GM19099 (cell line): ENCODE results near the gene CEP126.

Source experiments
- POLR2A ChIP-seq: IDR thresholded peaks from 3 replicates; pipeline ENCODE4 v1.6.1; 2011; ENCODE audit warnings: low read depth; ENCODE audit not compliant: insufficient read length; ENCODE audit errors: extremely low read depth

Gene CEP126

GRCh38 chr11:102036757-102037156 lies 121.9 kb downstream of the CEP126 start:
- TF ChIP-seq POLR2A: no peak

- TF ChIP-seq POLR2A: no peak
Observed at GRCh38 chr11:102046841-102047240, 132.0 kb downstream of the CEP126 start.

- TF ChIP-seq POLR2A: no peak
Observed at GRCh38 chr11:102047305-102047924, 132.6 kb downstream of the CEP126 start, which contains the start of gene CFAP300. TSS of gene CFAP300 (plus strand) at chr11:102047437. CDS start at chr11:102047471, 34 bp downstream.
